Activated T-helper 9 cell treated with anti-CD3 and anti-CD28 coated beads, Interleukin-2, amount 50 U/mL, for 16 hours (primary cell): ENCODE results near the gene COL24A1.

Experiments
- DNase-seq: peaks from one replicate; pipeline ENCODE4 v3.0.0-alpha.2; 2020; ENCODE audit warnings: low read depth

Gene COL24A1

DNA sequence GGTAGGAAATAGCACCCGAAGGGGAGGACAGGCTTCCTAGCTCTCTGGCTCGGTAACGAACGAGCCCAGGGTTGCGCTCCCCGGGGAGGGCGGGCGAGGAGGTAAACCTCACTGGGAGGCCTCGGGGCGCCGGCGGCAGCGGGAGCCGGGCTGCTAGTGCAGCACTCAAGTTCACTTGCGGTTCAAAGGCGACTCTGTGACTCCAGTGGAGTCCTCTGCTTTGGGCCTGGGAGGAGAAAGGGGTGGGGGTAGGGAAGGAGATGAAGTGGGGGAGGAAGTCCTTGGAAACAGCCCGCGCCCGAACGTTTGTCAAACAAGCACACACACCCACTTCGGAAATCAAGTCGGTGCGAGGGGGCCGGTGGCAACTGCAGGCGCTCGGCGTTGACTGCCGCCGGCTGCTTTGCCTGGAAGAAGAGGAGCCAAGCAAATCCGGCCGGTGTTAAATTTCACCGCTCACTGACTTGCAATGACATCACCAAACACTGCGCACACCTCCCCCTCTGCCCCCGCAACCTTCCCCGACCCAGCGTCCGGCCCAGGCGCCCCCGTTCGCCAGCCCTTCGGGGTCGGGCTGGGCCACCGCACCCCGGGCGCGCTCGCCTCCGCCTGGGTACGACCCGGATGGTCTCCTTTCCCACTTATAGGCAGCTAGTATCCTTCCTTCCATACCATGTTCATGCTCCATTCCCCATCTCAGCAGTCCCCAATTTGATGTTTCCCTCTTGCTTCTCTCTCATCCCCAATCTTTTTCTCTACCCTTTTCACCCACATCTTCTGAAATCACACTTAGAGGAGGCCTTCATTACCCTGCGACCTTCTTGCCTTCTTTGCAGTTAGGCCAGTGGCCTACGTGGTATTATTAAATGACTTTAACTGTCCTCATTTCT, at the start of gene COL24A1:
Gene COL24A1, minus strand, starts transcription at position 207 of the 890 bp plus-strand sequence. CDS start 376 bp downstream, outside the sequence.
- DNase-seq: no peak

DNA sequence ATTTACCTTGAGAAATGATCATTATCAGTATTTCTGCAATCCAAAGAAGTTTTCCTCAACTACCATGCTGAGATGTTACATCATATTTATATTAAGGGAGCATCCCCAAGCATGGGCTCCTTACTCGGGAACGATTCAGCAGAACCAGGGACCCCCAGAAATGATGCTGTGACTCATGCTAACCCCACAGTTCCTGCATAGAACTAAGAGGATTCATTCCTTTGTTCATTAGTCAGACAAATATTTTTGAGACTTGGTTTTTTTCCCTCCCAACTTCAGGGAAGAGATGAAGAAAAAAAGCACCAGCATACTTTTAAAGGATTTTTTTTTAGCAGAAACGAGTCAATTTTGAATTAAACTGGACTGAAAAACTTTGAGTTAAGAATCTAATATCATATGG, 49.2 kb upstream of the COL24A1 start:
- DNase-seq: no peak

DNA sequence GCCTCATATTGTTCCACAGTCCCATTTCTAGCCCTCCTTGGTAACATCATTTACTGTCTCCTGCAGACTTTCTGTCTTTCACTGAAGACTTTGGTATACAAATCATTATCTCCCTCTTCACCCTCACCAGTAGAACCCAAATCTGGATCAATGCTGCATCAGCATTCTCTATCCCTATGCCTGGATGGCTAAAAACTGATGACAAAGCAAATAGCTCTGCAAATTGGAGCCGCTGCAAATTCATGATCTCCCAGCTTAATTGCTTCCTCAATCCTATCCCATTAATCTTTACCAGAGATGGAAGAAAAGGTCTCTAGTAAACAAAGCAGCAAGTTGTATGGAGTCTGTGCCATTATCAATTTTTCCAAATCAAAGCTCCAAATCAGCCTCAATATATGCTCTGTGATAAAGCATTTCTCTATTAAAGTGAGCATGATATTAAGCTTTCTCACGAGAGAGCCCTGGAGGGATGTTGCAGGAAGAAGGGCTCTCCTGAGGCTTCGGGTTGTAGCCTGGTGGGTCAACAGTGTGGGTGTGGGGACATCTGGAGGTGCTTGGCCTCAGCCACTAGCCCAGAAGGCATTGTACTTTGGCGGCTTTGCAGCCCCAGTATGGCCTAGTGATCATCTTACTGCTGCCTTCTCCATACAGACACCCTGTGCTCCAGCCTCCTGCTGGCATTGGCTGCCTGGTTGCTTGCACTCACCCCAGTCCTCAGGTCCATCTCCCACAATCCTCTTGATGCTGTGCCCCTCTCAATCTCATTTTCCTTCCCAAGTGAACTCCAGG, 46.2 kb upstream of the COL24A1 start:
- DNase-seq: no peak

DNA sequence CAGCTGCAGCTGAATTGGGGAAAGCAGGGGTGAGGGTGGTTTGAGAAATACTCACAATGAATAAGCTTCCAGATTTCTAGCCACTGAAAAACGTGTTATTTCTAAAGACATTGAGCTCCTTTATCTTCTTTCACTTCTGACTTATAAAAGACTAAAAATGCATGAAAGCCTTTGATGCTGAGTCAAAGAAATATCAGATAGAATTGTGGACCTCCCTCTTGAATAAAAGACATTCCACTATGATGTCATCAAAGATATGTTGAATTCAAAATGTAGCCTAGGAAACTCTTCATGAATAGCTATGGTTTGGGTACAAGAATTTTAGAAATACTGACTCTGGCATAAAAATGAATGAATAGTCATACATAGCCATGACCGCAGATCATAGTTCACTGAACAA, 44.7 kb upstream of the COL24A1 start:
- DNase-seq: no peak

DNA sequence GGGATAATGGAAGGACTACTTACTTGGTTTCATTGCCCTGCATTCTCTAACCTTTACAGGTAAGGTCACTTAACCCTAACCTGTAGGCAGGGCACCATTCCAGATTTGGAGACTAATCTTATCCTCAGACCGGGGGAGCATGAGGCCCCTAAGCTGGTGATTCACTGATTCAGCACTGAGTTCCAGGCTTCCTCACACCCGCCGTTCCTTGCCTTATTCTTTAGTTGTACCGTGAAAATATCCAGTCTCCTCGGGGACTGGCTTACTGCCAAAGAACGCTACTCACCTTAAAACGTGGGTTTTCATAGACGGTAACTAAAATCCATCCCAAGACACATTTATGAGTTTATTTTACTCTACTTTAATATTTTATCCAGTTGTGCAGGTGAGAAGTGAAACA, 44.3 kb upstream of the COL24A1 start:
- DNase-seq: no peak

DNA sequence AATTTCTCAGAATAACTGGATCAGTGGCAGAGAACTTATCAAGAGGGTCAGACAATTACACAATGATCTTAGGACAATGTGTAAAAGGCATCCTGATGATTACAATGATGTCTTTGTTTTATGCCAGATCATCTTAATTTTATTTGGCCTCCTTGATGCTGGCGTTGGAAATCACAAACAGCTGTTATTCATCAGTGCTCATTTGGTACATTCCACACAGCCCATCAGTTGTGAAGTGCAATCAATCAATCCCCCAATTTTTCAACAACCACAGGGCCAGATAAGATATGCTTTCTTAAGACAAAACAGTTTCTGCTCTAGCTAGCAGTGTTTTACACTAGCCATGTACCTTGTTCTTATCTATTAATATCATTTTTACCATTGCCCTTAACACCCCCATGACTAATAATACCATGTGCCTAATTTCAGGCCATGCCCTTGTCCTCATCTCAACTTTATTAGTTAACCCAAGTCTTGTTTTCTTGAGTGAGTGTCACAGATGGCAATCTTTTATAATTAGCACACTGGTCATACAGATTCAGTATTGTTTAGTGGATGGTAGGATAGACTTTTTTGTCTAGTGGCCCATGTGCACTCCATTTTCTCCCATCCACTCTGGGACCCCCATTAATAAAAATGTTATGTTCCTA, 40.8 kb upstream of the COL24A1 start:
- no peak for DNase-seq

DNA sequence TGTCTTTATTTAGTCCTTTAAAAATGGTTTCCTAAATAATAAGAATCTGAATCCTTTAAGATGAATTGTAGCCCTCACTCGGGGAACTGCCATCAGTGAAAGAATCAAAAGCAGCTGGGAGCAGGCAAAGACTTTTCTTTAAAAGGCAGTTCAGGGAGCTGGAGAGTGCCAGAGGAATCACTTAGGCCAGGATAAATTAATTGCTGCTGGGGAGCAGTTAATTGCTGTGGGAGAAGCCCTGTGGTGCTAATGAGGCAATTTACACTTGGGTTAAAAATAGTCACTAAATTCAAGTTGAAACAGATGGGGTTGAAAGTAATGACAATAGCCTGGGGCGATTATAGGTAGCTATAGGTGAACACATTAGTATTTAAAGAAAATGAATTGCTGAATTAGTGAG, 38.7 kb upstream of the COL24A1 start:
- DNase-seq: no peak

DNA sequence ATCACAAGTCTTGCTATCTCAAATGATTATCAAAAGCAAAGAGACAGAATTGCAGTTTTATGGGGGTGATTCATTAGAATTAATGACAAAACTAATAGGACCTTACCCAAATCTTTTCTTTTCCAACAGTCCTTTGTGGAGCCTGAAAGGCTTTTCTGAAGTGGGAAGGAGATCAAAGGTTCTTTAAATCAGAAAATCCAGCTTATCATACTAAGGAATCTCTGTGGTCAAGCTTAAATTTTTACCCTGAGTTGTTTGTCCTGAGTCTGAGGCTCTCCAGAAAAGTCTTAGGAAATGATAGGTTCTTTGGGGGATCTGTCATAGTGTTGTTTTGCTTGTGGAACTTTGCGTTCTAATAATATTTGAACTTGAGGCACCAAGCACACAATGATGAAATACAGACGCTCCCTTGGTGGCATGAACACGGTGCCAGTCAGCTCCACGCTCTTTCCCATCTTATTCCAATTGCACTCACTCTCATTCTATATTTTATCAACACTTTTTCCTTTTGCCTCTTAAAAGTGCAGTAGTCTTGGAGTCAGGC, 38.0 kb upstream of the COL24A1 start:
- DNase-seq: no peak

DNA sequence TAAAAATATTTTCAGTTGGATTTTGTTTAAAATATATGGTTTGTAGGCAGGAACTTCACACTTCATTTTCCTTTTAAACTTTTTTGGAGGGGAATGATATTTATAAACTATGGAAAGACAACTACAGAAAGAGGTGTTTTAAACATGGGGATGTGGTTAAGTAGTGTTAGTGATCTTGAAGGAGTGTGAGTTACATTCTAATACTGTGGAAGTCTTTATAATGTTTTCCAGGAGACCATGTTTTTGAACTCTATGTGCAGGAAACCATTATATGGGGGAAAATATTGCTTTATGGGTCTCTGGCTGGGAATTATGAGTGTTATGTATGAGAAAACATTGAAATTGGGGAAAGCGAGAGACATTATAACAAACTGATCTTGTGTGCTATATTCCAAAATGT, 35.8 kb upstream of the COL24A1 start:
- DNase-seq: no peak

DNA sequence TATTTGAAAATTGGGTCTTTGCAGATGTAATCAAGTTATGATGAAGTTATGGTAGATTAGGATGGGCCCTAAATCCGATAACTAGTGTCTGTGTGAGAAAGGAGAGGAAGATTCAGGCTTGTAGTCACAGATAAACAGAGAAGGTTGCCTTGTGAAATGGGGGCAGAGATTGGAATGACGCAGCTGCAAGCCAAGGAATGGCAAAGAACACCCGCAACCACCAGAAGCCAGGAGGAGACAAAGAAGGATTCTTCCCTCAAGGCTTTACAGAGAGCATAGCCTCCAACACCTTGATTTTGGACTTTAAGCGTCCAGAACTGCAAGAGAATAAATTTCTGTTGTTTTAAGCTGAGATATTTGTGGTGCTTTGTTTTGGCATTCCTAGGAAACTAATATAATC, 35.4 kb upstream of the COL24A1 start:
- no peak for DNase-seq

DNA sequence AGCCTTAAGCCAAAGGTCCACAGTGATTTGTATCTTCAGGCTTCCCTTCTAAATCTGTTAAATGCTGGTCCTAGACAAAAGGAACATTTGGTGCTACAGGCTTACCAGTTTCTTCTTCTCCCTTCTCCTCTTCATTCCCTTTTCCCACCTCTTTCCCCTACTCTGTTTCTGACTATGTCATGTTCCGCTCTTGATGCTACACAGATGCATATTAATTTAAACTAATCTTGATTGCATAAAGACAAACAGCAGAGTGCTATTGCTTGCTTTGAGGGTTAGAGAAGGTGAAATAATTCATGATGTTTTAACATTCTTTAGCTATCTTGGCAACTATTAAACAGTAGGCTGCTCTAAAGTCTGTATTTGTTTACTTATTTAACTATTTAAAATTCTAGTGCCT, 34.3 kb upstream of the COL24A1 start:
- no peak for DNase-seq

DNA sequence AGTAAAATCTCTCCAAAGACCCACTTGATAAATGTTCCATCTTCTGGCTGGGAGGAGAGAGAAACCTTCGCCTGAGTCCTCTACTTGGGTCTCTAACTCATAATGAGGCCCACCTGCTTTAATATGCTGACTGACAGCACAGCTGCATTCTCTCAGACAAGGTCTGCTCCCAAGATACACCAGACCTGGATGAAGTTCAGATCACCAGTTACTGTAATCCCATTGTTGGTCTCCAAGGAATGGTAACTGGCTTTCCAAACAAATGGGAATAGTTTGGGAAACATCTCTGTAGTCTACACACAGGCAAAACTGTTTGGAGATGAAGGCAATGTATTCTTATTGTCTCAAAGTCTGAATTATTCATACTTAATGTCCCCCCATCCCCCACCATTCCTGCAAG, 27.9 kb upstream of the COL24A1 start:
- DNase-seq: no peak

DNA sequence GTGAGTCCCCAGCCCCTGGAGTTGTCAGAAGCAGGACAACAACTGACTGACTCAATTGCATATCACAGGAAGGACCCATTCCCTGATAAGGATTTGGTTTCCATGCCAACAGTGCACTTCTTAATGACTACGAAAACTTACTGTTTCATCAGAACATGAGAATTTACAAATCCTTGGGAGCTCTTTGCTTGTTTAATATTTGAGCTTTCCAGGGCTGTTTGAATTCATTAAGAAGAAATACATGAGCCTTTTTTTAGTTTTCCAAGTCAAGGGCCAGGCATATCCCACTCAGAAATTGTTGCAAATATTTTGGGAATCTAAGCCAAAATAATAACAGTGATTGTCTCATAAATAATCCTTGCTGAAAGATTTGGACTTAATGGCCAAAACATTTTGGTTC, 27.2 kb upstream of the COL24A1 start:
- no peak for DNase-seq

DNA sequence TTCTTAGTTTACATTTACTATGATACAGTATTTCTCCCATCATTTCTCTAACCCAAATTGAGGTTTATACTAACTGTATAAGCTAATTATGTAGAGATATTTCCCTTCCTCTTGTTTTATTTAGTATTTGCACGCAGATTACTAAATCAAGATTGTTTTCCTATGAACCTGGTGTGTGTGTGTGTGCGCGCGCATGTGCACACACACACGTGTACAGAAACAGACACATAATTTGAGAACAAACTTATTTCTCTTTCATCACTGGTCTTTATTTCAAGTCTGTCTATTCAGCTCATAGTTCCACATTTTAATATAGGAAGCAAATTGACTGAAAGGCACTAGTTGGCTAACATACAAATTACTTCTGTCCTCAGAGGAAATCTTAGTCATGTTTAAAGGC, 19.7 kb upstream of the COL24A1 start:
- no peak for DNase-seq

DNA sequence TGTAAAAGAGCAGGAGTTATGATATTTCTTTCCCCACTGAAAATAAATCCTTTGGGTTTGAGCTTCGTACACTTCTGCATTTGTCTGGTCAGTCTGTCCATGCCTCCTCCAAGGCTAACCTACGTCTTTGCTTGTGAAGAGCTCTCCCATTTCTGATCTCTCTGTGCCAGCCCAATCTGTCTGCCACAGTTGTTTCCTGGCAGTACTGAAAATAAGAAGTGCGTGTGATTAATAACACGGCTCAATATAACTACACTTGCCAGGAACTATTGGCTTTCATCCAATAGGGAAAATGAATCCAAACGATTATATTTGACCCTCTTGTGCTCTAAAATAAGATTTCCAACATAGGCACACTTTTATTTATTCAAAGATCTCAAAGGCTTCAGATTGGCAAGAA, 19.2 kb upstream of the COL24A1 start:
- DNase-seq: no peak

DNA sequence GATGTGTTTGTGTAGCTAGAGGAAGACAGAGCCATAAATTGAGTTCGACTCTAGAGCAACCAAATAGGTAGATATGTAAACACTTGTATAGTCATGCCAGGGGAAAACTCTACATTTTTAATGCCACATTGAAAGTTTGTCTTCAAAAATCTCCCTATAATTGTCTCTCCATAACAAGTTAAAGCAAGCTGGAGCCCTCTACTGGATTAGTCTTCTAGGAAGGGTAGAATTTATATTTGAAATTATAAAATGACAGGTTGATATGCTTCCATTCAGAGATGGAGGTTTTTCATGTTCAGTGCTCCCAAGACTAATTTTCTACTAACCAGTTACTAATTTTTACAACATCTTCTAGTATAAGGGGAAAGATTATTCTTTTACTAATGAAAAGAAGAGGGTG, 13.1 kb upstream of the COL24A1 start:
- DNase-seq: no peak

DNA sequence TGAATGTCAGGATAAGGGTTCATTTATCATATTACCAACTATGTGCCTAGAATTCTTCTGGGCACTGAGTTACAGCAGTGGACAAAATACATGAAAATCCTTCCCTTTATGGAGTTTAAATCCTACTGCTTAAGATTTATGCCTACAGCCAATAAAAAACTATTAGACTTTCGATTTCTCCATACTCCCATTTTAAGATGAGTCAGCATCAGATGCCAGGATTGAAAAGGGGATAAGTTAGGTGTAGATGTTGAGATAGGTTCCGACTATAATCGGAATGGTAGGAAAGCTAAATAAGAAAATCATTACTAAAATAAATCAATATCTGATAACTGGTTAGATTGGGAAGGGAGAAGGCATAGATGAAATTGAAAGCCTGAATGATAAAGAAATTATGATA, 3.2 kb upstream of the COL24A1 start:
- no peak for DNase-seq

DNA sequence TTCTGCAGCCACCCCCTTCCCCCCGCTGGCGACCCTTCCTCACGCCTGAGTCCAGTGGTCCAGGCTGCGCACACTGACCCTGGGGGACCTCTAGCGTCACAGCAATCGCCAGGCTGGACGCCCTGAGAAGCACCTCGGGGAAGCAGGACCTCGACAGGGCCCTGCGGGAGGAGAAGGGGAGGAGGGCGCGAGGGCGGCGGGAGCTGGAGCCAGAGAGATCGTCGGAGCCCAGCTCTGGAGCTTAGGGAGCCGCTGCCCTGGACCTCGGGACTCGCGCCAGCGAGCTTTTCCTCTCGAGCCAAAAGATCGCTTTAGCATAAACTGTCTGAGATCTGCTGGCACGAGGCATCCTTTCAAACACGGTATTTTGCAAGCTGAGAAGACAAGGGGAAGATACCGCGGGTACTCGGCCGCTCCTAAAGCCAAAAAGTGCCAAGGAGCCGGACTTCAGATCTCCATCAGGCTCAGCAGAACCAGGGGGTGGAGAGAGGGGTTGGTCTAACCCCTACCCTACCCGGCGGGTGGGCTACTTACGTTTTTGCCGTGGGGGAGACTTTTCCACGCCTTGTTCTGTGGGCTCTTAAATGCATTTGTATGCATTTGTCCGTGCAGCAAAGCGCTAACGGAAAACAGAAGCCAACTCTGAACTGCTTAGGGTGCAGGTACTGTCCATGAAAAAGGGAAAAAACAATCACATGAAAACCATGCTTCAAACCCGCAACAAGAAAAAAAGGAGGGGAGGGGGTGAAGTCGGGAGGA, 586 bp downstream of the COL24A1 start:
- DNase-seq: no peak

DNA sequence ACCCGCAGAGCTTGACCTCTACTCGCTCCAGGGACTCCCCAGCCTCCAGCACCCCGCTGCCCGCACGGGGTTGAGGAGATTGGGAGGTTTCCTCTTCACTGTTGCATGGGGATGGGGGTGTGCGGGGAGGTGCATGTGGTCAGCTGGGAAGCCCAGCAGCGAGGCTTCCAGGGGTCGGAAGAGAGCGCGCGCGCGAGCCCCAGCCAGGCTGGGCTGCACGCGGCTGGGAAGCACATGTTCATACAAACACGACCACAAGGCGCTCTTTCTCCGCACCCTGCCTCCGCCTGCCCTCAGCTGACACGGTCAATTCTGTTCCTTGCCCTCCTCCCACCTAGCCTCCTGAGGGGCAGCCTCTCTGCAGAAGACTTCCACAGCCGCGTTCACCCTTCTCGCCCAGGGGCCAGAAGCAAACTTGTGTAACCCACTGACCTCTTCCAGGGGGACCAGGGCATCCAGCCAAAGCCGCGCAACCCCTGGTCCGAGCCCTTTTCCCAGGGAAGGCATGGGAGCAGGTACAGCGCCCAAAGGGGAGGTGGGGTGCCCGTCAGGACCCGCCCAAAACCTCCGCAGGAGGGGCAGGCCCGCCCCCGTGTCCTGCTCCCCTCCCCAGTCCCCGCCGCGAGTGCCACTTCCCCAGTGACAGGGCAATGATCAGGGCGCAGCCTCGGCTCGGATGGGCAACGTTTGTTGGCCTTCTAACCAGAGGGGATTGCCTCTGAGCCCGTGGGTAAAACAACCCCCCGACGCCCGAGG, 1.3 kb downstream of the COL24A1 start:
- DNase-seq: no peak

DNA sequence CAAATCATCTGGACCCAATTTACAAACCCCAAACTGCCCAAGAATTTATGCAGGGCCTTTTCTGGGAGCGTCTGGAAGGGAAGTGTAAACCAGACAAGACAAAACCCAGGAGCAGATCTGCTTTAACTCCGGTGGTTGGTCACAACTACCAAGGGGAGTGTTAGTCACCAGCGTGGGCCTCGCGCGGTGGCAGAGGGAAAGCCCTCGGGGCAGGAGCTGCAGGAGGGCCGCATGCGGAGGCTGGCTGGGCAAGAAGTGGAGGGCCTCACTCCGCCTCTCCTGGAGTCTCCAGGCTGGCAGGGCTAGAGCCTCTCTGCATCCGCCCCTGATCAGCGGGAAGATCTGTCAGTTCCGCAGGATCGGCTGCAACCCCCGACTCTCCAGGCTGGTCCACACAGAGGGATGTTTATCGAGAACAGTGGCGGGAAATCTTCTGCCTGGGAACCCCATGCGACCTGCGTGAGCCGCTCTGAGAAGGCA, 2.0 kb downstream of the COL24A1 start:
- DNase-seq: no peak

DNA sequence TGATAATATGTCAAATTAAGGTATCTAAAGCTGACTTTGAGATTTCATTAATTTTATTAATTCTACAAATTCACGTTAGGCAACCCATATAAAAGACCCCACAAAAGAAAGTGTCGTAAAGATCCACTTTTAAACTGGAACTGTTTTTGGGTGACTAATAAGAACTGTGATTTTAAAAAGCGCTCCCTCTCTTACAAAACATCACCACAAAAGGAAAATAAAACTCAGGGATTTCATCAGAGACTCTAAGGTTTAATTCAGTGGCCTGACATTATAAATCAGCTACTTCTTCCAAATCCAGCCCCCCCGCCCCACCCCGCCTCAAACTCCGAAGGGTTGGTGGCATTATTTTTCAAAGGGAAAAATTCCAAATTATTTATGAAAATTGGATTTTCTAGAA, 2.7 kb downstream of the COL24A1 start:
- DNase-seq: no peak
